Fibroblast of gingiva (primary cell): Measurements from ENCODE around the gene CXorf51B.
"Not testable (repeated sequence)": the region's sequence is repeated elsewhere in the genome, so short reads cannot be mapped to it uniquely, and the experiment has no call there.

ENCODE experiments used
- DNase-seq: peaks from one replicate; pipeline ENCODE4 v3.0.0-alpha.2; 2011; ENCODE audit warnings: low read depth

The CXorf51B gene

GRCh38 chrX:146809471-146809870, at the start of gene CXorf51B:
Gene CXorf51B, plus strand, starts transcription at chrX:146809771. Its CDS starts 21 bp downstream, at chrX:146809792.
- not testable (repeated sequence) for DNase-seq

- DNase-seq: not testable (repeated sequence)
Observed at GRCh38 chrX:146814644-146815043, 5.1 kb downstream of the CXorf51B start, which contains the start of gene CXorf51A. Gene CXorf51A, minus strand, starts transcription at chrX:146814744. Its CDS starts 21 bp downstream, at chrX:146814723.

- DNase-seq: no peak
Observed at GRCh38 chrX:146831994-146832393, 22.4 kb downstream of the CXorf51B start.

GRCh38 chrX:146854281-146854680, 44.7 kb downstream of the CXorf51B start:
- no peak for DNase-seq
